ENCODE results near the gene MYL3. TPM values are rescaled to one million over a fixed set of nuclear protein-coding genes. Genes with fewer than 3 reads are reported as not detected.

Gene MYL3
- total RNA-seq, 1 experiment from 2014 or later, result not detected

DNA sequence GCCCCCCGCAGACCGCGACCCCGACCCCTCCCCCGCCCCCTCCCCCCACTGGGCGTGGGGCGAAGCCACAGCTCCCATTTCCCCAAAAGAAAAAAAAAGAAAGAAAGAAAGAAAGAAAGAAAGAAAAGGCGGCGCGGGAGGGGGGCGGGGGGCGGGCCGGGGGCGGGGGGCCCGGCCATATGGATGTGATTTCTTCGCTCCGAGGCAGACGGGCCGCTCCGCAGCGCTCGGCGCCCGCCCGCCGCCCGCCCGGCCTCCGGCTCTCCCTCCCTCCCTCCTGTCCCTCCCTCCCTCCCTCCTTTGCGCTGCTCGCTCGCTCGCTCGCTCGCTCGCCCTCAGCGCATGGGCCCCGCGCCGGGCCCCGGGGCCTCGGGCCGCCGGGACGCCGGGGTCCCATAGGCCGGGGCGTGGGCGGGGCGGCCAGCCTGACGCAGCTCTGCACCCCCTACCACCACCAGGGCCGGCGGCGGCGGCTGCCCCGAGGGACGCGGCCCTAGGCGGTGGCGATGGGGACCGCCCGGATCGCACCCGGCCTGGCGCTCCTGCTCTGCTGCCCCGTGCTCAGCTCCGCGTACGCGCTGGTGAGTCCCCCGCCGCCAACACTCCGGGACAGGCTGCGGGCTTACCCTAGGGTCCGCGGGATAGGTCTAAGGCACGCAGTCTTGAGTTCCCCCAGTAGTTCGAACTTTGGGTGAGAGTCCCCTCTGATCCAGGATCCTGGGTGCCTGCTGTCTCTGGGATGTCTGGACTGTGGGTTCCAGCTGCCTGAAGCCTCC lies 20.0 kb upstream of the MYL3 start:
- no peak for DNase-seq (ENCODE audit: low read depth)

DNA sequence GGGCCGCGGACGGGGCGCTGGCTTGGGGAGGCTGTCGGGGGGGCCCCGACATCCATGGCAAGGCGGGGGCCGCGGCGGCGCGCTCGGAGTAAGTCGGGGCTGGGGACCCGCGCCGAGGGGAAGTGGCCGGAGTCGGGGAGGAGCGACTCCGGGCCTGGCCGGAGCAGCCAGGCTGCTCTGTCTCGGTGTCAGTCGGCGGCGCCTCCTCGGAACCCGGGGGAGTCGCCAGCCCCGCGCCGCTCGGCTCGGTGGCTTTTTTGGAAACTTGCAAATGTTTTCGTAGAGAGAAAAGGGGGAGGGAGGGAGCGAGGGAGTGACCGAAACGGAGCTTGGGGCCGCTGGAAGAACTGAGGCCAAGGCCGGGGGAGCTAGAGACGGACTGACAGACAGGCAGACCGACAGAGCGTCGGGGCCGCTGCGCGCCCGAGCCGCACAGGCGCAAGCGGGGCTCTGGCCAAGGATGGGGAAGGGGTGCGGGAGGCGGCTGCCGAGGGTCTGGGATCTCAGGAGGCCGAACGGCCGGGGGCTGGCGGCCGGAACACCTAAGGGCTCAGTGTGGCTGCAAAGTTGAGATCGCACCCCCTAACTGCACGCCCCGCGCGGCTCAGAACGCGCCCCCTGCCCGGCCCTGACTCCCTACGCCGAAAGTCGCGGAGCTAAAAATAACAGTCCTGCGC lies 19.3 kb upstream of the MYL3 start:
- no peak for DNase-seq (ENCODE audit: low read depth)

DNA sequence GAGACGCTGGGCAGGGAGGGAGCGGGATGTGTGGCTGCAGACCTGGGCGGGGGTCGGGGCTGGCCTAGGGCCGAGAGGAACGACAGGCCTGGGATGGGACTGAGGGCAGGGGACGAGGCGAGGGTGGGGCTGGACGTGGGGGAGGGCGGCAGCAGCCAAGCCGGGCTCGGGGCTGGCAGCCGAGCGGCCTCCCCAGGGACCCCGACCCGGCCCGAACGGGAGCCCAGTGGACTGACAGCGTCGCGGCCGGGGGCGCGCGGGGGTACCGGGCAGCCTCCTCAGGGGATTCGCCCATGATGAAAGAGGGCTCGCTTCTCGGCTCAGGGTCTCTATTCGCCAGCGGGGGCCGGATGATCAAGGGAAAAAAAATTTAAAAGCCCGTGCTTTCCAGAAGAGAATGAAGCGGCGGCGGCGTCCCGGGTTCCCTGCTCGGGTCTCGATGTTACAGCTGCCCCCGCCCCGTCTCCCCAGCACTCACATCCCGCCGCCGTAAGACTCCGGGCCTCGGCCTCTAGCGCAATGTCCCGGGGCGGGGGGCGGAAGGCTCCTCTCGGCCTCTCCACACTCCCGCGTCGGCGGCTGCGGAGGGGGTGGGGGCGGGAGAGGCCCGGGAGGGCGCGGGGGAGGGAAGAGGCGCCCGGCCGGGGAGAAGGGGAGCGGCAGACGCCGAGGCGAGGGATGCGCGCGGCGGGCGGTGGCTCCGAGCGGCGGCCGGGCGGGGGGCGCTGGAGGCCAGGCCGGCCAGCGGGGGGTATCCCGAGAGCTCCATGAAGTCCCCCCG lies 18.5 kb upstream of the MYL3 start:
- no peak for DNase-seq (ENCODE audit: low read depth)

DNA sequence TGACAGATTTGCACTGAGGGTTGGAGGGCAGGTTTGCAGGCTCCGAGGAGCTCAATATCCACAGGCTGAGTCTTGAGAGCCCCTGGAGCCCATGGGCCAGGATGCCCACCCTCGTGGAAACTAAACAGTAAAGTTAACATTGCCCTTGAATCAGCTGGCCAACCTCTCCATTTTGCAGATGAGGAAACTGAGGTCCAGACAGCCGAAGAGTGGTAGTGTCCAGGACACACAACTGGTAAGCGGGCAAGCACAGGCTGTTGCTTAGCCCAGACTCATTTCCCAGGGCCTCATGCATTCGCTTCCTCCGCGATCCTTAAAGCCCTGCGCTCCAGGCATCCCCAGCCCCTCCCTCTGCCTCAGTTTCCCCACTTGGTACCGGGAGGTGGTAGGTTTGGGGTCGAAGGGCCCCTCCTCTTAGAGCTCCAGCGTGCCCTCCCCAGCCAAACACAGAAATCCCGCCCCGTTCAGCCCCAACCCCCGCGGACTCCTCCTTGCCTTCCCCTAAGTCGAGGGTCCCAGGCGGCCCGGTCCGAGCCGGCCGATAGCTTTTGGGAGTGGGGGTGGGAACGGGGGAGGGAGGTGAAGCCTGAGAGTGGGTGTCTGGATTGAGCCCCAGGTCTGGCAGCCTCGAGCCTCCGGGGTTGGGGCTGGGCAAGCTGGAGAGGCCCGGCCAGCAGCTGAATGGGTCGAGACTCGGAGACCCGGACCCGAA lies 17.8 kb upstream of the MYL3 start:
- DNase-seq (ENCODE audit: low read depth), result no peak

DNA sequence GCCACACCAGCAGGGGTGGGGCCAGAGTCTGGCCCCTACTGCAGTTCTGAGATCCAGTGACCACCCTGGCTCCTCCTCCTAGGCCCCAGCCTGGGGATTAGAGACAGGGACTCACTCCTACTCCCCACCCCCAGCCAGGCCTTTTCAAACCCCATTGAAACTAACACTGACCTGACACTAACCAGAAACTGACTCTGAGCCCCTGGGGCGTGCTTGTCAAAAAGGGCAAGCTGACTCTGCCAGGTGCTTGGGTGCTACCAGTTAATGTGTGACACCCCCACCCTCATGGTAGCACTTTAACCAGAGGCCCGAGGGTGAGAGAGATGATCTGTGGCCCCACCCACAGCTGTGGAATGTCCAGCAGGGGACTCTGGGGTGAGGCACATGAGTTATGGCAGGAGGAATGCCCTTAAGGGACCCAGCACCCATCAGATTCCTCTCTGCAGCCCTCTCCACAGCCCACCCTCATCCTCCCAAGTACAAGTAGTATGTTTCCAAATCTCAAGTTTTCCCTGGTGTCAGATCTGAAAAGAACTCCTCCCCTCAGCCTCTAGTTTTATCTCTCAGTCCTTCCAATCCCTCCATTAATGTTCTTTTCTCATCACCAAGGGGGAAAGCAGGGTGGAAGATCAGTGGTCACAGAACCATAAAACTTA lies 15.7 kb upstream of the MYL3 start:
- DNase-seq (ENCODE audit: low read depth), result no peak

DNA sequence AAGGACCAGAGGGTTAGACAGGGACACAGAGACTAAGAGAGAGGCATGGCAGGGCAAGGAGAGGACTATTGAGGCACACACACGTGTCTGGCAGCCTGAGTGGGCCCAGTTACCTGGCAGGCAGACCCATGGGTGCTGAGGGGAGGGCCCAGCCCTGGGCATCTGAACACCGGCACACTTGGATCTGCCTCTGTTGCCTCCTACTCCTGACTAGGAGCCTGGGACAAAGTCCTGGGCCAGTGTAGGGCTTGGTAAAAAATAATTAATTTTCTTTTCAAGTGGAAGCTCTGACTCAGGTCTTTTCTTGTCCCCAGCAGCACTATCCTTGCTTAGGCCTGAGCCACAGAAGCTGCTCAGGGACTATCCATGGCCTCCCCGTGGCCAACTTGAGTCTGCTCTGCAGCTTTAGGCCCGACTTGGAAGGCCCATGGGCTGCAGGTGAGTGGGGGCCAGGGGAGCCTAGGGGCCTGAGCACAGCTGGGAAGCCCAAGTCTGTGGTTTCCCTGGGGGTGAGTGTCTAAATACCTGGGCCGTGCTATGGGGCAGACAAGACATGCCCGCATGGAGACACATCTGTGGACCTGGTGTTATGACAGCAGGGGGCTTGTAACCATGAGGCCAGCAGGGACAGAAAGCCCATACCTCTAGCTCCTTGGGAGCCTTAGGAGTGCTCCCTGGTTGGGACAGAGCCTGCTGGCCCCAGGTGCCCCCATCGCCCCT lies 14.3 kb upstream of the MYL3 start, which contains the start of gene PTH1R:
Gene PTH1R (plus strand): TSS at position 316 of the 720 bp plus-strand sequence. CDS start 5,839 bp downstream, outside the sequence.
- no peak for DNase-seq (ENCODE audit: low read depth)

DNA sequence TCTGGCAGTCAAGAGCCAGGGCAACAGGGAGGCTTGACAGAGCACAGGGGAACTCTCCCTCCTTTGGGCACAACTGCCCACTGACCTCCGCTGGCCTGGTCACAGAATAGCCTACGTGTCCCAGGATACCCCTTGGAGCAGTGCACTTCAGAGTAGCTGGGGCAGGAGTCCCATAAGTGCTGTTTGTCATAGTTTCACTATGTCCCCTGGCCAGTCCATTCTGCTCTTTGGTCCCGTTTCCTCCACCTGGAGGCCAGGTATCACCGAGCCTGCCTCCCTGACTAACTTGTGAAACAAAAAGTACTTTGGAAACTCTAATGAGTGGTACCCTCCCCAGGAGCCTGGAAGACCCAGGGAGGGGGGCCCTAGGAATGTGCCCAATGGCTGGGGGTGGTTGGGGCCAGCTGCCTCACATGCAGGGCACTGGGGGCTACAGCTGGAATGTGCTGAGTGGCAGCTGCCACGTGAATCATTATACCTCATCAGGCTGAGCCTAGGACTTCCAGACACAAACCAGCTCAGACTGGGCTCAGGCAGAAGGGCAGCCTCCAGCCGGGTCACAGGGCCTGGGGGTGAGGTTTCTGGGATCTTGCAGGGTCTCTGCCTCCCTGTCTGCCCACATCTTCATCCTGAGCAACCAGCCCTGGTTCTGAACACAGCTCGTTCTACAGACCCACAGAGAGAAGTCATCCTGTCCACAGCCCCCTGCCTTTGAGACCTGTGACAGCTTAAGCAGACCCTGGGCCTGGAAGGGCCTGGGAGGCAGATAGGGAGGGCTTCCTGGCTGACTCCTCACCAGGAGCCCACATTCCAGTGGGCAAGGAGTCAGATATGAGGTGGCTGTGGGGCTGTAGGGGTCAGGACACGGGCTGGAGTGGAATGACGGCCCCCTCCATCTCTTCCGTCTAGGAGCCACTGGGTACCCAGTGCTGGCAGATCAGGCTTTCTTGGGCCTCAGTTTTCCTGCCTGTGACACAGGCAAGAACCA lies 13.4 kb upstream of the MYL3 start:
- no peak for DNase-seq (ENCODE audit: low read depth)

DNA sequence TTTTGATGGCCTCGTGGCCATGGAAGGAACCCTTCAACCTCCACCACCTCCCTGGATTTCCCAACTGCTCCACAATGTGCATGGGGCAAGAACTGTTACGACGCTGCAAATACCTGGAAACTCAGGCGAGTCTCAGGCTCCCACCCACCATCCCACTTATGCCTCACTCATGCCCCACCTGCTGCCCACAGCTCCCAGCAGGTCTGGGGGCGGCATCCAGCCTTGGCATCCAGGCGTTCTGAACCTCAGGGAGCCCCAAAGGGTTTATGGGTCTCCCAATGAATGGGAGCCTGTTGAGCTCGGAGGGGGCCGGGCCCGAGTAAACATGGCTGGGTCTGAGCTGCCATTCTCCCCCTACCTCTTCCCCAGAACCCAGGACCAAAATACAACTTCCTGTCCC lies 12.3 kb upstream of the MYL3 start:
- no peak for DNase-seq (ENCODE audit: low read depth)

DNA sequence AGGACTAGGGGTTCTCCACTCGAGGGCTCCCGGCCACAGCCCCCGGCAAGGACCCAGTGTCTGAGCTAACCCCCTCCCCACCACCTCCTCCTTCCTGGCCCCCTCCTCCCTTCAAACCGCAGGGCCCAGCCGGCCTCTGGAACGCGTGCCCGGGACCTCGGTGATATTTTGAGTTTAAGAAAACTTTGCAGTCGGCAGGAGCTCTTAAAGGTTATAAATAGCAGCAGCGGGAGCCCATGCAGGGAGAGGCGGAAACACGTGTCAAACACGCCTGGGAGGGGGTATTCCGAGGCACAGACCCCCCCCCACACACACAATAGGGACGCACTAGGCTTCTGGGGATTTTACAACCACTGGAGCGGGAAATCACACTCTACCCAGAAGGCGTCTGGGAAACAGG lies 11.2 kb upstream of the MYL3 start:
- no peak for DNase-seq (ENCODE audit: low read depth)

DNA sequence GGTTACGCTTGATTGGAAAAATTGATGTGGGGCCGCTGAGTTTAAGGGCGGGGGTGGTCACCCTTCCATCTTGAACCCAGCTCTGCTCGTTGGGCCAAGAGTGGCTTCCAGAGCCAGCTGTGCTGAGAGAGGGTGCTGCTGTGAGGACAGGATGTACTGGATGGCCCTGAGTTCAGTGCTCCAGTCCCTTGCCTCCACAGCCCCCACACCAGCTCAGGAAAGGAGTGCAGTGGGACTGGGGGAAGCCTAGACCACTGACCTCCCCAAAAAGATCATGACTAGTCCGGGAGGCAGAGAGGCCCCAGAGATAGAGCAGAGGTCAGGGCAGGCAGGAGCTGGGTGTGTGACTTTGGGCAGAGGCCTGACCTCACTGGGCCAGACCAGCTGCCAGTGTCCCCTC lies 10.3 kb upstream of the MYL3 start:
- DNase-seq (ENCODE audit: low read depth), result no peak

DNA sequence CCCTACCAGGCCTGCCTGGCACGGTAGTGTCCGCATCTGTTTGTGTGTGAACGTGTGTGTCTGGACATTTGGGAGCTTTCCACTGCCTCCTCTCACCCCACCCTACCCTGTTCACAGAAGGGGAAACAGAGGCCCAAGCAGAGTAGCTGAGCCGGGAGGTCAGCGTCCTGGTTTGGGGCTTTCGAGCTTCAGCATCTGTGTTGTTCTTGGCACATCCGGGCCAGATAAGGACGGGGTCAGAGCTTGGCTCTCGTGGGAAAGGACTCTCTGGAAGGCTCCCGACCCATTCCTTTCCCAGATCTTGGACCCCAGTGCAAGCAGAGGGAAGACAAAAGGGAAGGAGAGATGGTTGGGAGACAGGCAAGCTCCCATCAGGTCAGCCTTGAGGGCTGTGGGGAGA lies 8.0 kb upstream of the MYL3 start:
- no peak for DNase-seq (ENCODE audit: low read depth)

DNA sequence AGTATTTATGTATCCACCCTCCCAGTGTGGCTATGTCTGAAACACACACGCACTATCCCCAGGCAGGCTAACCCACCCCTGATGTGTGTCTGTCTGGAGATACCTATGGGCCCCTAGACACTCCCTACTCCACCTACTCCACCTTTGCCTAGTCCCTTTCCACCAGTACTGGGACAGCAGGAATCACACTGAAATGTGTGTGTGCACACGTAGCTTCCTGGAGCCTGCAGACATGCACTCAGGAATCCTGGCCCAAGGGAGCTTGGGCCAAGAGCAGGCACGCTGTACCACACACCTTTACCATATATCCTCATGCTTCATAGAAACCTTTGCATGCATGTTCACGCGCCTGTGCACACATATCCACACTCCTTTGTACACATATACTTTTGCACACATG lies 7.4 kb upstream of the MYL3 start:
- no peak for DNase-seq (ENCODE audit: low read depth)

DNA sequence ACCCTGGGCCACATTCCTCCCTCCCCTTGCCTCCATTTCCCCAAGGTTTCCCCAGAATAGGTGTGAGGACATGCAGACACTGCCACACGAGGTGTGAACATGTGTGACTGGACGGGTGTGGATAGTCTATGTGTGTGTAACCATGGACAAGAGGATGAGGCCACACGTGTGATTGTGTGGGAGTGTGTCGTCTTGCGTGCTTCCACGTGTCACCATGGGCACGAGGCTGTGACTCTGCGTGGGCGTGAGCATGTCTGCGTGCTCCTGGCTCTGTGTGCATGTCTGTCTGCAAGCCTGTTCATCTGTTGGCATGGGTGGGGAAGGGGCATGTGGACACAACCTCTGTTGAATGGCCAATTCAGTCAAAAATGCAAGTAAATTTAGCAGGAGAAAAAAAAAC lies 6.2 kb upstream of the MYL3 start:
- no peak for DNase-seq (ENCODE audit: low read depth)

DNA sequence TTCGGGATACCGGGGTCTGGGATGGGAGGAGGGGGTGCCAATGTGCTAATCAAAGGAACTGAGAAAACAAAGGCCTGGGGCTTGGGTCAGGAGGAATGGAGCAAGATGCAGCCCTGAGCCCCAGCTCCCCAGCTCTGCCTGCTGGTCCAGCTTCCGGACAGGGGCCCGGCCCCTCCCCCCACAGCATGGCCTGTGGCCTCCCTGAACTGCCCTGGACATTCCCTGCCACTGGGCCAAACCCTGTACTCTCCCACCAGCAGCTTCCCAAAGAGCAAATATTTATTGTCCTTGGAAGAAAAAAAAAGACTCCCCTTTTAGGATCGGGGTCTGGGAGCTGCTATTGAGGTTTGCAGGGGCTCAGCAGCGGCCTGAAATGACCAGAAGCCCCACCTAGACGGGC lies 5.7 kb upstream of the MYL3 start:
- no peak for DNase-seq (ENCODE audit: low read depth)

DNA sequence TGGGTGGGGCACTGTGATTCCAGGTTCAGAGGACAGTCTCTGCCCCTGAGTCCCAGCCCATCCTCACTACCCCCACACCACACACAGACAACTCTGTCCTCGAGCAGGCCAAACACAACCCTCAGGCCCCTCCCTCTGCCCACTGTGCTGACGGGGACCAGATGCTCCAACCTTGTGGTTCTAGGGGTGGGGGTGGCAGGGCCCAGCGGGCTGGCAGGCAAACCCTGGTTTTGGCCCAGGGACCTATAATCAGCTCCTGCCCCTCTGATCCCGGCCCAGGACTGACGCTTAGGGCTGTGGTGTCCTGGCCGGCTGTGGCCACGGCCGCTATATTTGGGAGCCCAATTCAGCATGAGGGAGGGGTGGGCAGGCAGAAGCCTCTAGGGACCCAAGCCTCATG lies 5.0 kb upstream of the MYL3 start:
- DNase-seq (ENCODE audit: low read depth), result no peak

DNA sequence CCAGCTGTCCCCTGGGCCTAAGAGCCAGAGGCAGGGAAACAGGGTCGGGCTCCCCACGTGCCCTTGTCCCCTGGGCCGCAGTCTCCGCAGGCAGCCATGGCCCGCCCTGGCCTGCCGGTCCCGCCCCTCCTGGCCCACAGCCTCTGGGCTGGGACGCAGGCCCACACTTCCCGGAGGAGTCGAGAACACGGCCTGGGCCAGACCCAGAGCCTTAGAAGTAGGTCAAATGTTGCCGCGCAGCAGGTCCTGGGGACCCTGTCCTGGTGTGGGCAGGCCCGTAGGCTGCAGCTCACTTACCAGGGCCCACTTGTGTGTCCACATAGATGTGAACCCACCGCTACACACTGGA lies 4.3 kb upstream of the MYL3 start:
- no peak for DNase-seq (ENCODE audit: low read depth)

DNA sequence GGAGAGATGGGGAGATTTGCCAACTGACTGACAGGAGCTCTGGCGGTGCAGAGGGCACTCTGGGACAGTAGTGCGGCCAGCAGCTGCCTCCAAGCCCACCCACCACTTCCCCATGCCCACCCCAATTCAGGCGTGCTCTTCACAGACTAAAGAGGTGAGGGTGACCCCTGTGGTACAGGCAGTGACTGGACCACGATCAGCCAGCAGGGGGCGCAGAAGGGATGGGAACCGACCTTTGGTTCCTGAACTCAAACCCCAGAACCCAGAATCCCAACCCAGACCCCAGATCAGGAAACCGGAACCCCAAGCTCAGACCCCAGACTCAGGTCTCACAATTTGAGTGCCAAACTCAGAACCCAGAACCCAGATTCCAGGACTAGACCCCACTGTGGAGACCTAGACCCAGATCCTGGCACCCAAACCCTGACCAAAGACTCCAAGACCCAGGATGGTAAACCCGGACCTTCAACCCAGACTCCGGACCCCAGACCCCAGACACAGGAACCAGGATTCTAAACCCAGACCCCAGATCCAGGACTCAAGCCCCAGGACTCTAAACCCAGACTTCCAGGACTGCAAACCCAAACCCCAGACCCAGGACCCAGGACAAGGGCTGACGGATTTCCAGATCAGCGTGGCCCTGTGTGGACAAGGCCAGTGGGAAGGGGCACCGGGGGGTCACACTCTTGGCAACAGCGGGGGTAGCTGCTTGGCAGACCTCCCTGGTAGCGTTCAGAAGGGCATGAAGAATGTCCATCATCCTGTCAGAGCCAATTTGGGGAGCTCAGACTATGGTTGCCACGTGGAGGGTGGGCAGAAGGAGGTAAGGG lies 3.7 kb upstream of the MYL3 start:
- DNase-seq (ENCODE audit: low read depth), result peak; percentile 30

DNA sequence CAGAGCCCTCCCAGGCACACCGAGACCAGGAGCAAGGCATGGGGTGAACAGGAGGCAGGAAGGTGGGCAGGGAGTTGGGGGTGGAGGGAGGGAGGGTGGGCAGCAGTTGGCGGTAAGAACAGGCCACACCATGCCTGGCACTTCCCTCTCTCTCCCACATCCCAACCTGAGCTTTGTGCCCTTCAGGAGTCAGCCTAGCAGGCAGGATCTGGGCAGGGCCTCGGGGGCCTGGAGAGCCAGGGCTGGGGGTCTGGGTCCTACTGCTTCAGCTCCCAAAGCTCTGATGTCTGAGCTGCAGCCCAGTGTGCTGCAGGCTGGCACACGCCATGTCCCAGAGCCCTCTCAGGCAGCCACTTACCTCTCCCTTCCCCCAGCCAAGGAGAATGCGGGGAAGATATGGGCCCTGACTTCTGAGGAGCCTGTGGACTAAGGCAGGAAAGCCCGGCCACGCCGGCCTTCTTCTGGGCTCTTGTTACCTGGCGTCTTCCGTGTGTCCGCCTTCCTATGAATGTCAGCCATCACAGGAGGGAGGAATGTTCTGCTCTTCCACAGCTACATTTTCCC lies 2.9 kb upstream of the MYL3 start:
- DNase-seq (ENCODE audit: low read depth), result no peak

Data from LHCN-M2 (cell line).